GM10266 (cell line): ENCODE measurements around the gene WDFY4.

Source experiments
- DNase-seq: peaks from one replicate; pipeline ENCODE4 v3.0.0; 2012; ENCODE audit errors: extremely low spot score
- CTCF ChIP-seq: IDR thresholded peaks from 2 replicates; pipeline ENCODE4 v1.5.1; 2012; ENCODE audit warnings: mild to moderate bottlenecking, low read depth; ENCODE audit not compliant: control insufficient read depth, insufficient read depth; ENCODE audit errors: missing control alignments

The WDFY4 gene

GRCh38 chr10:48729941-48730457 lies 45.3 kb downstream of the WDFY4 start:
- DNase-seq = no peak
- no peak for TF ChIP-seq CTCF

GRCh38 chr10:48731141-48731540 lies 46.5 kb downstream of the WDFY4 start:
- no peak for TF ChIP-seq CTCF
- no peak for DNase-seq

GRCh38 chr10:48731654-48732053 lies 47.0 kb downstream of the WDFY4 start:
- no peak for TF ChIP-seq CTCF
- DNase-seq = no peak

- TF ChIP-seq CTCF = no peak
- DNase-seq = no peak
Observed at GRCh38 chr10:48733329-48733728, 48.7 kb downstream of the WDFY4 start.

GRCh38 chr10:48735836-48736390 lies 51.2 kb downstream of the WDFY4 start:
- no peak for DNase-seq
- TF ChIP-seq CTCF = no peak

GRCh38 chr10:48736596-48736995 lies 51.9 kb downstream of the WDFY4 start:
- DNase-seq = no peak

More at GRCh38 chr10:48736596-48736995, 51.9 kb downstream of the WDFY4 start:
- no peak for TF ChIP-seq CTCF
